ENCODE data around the gene DNAJB14.

DNA sequence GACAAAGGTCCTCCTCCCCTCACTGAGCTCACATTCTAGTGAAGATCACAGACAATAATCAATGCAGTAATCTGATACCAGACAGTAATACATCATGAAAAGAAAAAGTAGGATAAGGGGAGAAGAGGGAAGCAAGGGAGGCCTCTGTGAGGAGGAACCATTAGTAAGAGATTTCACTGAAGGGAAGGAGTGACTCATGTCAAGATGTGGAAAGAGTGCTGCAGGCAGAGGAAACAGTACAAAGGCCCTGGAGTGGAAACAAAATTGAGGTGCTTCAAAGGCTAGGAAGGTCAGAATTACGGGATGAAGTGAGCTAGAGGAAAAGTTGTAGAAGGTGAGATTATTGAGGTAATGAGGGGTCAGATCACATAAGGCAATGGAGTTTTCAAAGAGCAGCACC, 90.3 kb downstream of the DNAJB14 start:
- TF ChIP-seq CTCF (IDR thresholded peaks at IDR 0.05) (no peak), POLR2AphosphoS5 (IDR thresholded peaks at IDR 0.05) (no peak), POLR2A (IDR thresholded peaks at IDR 0.05) (no peak)

Data from stomach (tissue), 4 donors.